CD4-positive, alpha-beta T cell (primary cell): ENCODE measurements around the gene ABCG1. TPM values are rescaled to one million over a fixed set of nuclear protein-coding genes. Genes with fewer than 3 reads are reported as not detected.
"Not testable (repeated sequence)": the region's sequence is repeated elsewhere in the genome, so short reads cannot be mapped to it uniquely, and the experiment has no call there.

Experiments
- ATAC-seq: fragments of 200-7000 bp; cut with Tn5 transposase; one replicate; pipeline ENCODE4 v1.10.0; 2022; ENCODE audit warnings: mild to moderate bottlenecking; ENCODE audit not compliant: poor library complexity
- CTCF ChIA-PET: fragments of 350-600 bp; sonication (Branson Sonifier 250); formaldehyde crosslinking; loops from one replicate; lab custom pipeline; 2021; ENCODE audit warnings: antibody characterized with exemption, inconsistent platforms; lab: Charles Lee
- POLR2A ChIA-PET: fragments of 350-600 bp; sonication (Branson Sonifier 250); formaldehyde crosslinking; loops from one replicate; lab custom pipeline; 2021; ENCODE audit warnings: antibody characterized with exemption, inconsistent platforms; lab: Charles Lee
- DNase-seq, 14 experiments: peaks; one replicate each; pipeline ENCODE4 v3.0.0-alpha.2; 2013 to 2020; ENCODE audit warnings: mixed read lengths in 2 of 14
- H3K27ac ChIP-seq, 2 donors: one replicate each; pipeline versions ENCODE4 v1.5.1 to v1.7.0; 2013; ENCODE audit warnings: low read length in 2 of 2, low read depth in 1 of 2, mild to moderate bottlenecking in 1 of 2
- H3K27me3 ChIP-seq, 2 experiments: 1 replicate in 1 of 2; 2 replicates in 1 of 2; pipeline versions ENCODE4 v1.6.1 to v1.7.0; 2013; ENCODE audit warnings: low read length in 2 of 2, control low read depth in 1 of 2, mild to moderate bottlenecking in 1 of 2, moderate library complexity in 1 of 2; ENCODE audit not compliant: insufficient read depth in 2 of 2, control insufficient read depth in 1 of 2
- H3K36me3 ChIP-seq: one replicate; pipeline ENCODE4 v1.6.1; 2013; ENCODE audit warnings: low read length, control low read depth; ENCODE audit not compliant: insufficient read depth
- H3K4me1 ChIP-seq: one replicate; pipeline ENCODE4 v1.6.1; 2013; ENCODE audit warnings: low read length, control low read depth; ENCODE audit not compliant: insufficient read depth
- H3K4me3 ChIP-seq: one replicate; pipeline ENCODE4 v1.5.1; 2013; ENCODE audit warnings: mild to moderate bottlenecking, low read length, moderate library complexity
- H3K9me3 ChIP-seq, 2 experiments: 1 replicate in 1 of 2; 2 replicates in 1 of 2; pipeline versions ENCODE4 v1.6.1 to v1.7.0; 2013; ENCODE audit warnings: low read length in 2 of 2, mild to moderate bottlenecking in 2 of 2, control low read depth in 1 of 2, moderate library complexity in 1 of 2; ENCODE audit not compliant: control insufficient read depth in 1 of 2, insufficient read depth in 1 of 2
- H3K27ac Mint-ChIP-seq: one replicate; pipeline ENCODE4 v1.8.0; 2020; ENCODE audit warnings: mixed read lengths
- H3K27me3 Mint-ChIP-seq: one replicate; pipeline ENCODE4 v1.8.0; 2021; ENCODE audit warnings: mixed read lengths
- H3K36me3 Mint-ChIP-seq: one replicate; pipeline ENCODE4 v1.8.0; 2021; ENCODE audit warnings: low read depth, mixed read lengths
- H3K4me1 Mint-ChIP-seq: one replicate; pipeline ENCODE4 v1.8.0; 2021; ENCODE audit warnings: low read depth, mixed read lengths
- H3K4me3 Mint-ChIP-seq: one replicate; pipeline ENCODE4 v1.8.0; 2020; ENCODE audit warnings: mild to moderate bottlenecking, mixed read lengths
- H3K9me3 Mint-ChIP-seq: one replicate; pipeline ENCODE4 v1.8.0; 2020; ENCODE audit warnings: mixed read lengths
- intact Hi-C, 2 experiments: fragments of 100-400 bp; cut with DNase I in 1 of 2; cut with micrococcal nuclease in 1 of 2; formaldehyde crosslinking; loops; one replicate each; pipeline versions ENCODE4 v1.15.1 to v1.9.0; 2023 to 2025; cut with DNase I, micrococcal nuclease
- total RNA-seq, 174 experiments: library from RNA in 2 of 174; stranded (reverse) in 2 of 174; gene quantifications; one replicate each; pipeline ENCODE4 v1.2.3 and lab custom pipeline; 2021 to 2026
- TF ChIP-seq, protein P1 (sequence below): fragments of 200-600 bp; IDR thresholded peaks from one replicate; pipeline ENCODE4 v1.8.0; 2022; ENCODE audit warnings: antibody characterized with exemption, mild to moderate bottlenecking

The ABCG1 gene
- total RNA-seq, 2 experiments from 2014 or later: 109 to 116 TPM

GRCh38 chr21:42290505-42290904, 71.6 kb downstream of the ABCG1 start:
- peaks cover 74% of the 10 kb centered on the region for H3K36me3 Mint-ChIP-seq
- POLR2A ChIA-PET: no interaction called here
- no peak for DNase-seq

GRCh38 chr21:42291003-42291750, 72.2 kb downstream of the ABCG1 start:
- Histone ChIP-seq H3K27ac (no peak overlapping the region), H3K4me1 (no peaks in the 10 kb centered on the region), H3K36me3 (peaks cover 76% of the 10 kb centered on the region), H3K9me3 (no peaks in the 10 kb centered on the region), H3K27me3 (no peaks in the 10 kb centered on the region), H3K4me3 (no peak overlapping the region)
- H3K4me1 Mint-ChIP-seq: no peaks in the 10 kb centered on the region
- H3K4me3 Mint-ChIP-seq: no peak overlapping the region
- peaks cover 74% of the 10 kb centered on the region for H3K36me3 Mint-ChIP-seq
- intact Hi-C loops: no loop called here
- no peak overlapping the region for H3K27ac Mint-ChIP-seq
- DNase-seq (no peak), ATAC-seq (peak; percentile 10)
- ChIA-PET CTCF (no interaction called here), POLR2A (no interaction called here)
- H3K9me3 Mint-ChIP-seq: no peaks in the 10 kb centered on the region
- TF ChIP-seq, protein P1, sequence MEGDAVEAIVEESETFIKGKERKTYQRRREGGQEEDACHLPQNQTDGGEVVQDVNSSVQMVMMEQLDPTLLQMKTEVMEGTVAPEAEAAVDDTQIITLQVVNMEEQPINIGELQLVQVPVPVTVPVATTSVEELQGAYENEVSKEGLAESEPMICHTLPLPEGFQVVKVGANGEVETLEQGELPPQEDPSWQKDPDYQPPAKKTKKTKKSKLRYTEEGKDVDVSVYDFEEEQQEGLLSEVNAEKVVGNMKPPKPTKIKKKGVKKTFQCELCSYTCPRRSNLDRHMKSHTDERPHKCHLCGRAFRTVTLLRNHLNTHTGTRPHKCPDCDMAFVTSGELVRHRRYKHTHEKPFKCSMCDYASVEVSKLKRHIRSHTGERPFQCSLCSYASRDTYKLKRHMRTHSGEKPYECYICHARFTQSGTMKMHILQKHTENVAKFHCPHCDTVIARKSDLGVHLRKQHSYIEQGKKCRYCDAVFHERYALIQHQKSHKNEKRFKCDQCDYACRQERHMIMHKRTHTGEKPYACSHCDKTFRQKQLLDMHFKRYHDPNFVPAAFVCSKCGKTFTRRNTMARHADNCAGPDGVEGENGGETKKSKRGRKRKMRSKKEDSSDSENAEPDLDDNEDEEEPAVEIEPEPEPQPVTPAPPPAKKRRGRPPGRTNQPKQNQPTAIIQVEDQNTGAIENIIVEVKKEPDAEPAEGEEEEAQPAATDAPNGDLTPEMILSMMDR: no peak
- H3K27me3 Mint-ChIP-seq: no peaks in the 10 kb centered on the region

More at GRCh38 chr21:42290505-42290904, 71.6 kb downstream of the ABCG1 start:
- no peak overlapping the region for H3K27ac ChIP-seq
- Mint-ChIP-seq H3K27ac (peak overlapping the region; percentile 12), H3K4me3 (no peak overlapping the region), H3K4me1 (no peaks in the 10 kb centered on the region), H3K9me3 (no peaks in the 10 kb centered on the region), H3K27me3 (no peaks in the 10 kb centered on the region)
- H3K4me3 ChIP-seq: no peak overlapping the region
- intact Hi-C loops: no loop called here
- H3K27me3 ChIP-seq: no peaks in the 10 kb centered on the region
- TF ChIP-seq, protein P1: no peak
- ATAC-seq: no peak
- H3K4me1 ChIP-seq: no peaks in the 10 kb centered on the region
- no peaks in the 10 kb centered on the region for H3K9me3 ChIP-seq
- peaks cover 76% of the 10 kb centered on the region for H3K36me3 ChIP-seq
- CTCF ChIA-PET: no interaction called here

GRCh38 chr21:42291751-42292562, 73.0 kb downstream of the ABCG1 start:
- H3K27me3 ChIP-seq: no peaks in the 10 kb centered on the region
- peaks cover 73% of the 10 kb centered on the region for H3K36me3 ChIP-seq
- ChIA-PET CTCF (interaction anchor here (0.7 kb wide), 1 partner anchor 18 kb away, joined by 3 read pairs; no protein-coding TSS in a partner anchor), POLR2A (no interaction called here)
- peaks cover 74% of the 10 kb centered on the region for H3K36me3 Mint-ChIP-seq
- H3K27me3 Mint-ChIP-seq: no peaks in the 10 kb centered on the region
- TF ChIP-seq, protein P1: no peak
- H3K4me1 ChIP-seq: no peaks in the 10 kb centered on the region
- DNase-seq: no peak
- H3K4me1 Mint-ChIP-seq: no peaks in the 10 kb centered on the region
- H3K9me3 Mint-ChIP-seq: no peaks in the 10 kb centered on the region
- H3K27ac Mint-ChIP-seq: no peak overlapping the region
- H3K9me3 ChIP-seq: no peaks in the 10 kb centered on the region
- intact Hi-C loops: no loop called here
- H3K4me3 ChIP-seq: no peak overlapping the region
- peak; percentile 34 for ATAC-seq
- H3K4me3 Mint-ChIP-seq: no peak overlapping the region
- H3K27ac ChIP-seq: no peak overlapping the region

GRCh38 chr21:42292563-42293142, 73.7 kb downstream of the ABCG1 start:
- H3K4me3 Mint-ChIP-seq, CTCF ChIA-PET, H3K4me1 ChIP-seq, H3K4me1 Mint-ChIP-seq, H3K9me3 ChIP-seq, DNase-seq, ATAC-seq, H3K4me3 ChIP-seq, H3K27ac ChIP-seq, H3K27me3 ChIP-seq, H3K27me3 Mint-ChIP-seq, H3K27ac Mint-ChIP-seq, H3K9me3 Mint-ChIP-seq, POLR2A ChIA-PET, intact Hi-C loops: not testable (repeated sequence)
- peaks cover 66% of the 10 kb centered on the region for H3K36me3 ChIP-seq
- peaks cover 74% of the 10 kb centered on the region for H3K36me3 Mint-ChIP-seq
